Kidney capillary endothelial cell (primary cell): Measurements from ENCODE around the gene TXNDC11.
A peak's percentile ranks its signal among the peaks of the same experiment; 100 is the strongest.
"Not testable (repeated sequence)": the region's sequence is repeated elsewhere in the genome, so short reads cannot be mapped to it uniquely, and the experiment has no call there.

ENCODE experiments used
- DNase-seq: peaks from one replicate; pipeline ENCODE4 v3.0.0-alpha.2; 2018; ENCODE audit warnings: low spot score

The TXNDC11 gene, protein sequence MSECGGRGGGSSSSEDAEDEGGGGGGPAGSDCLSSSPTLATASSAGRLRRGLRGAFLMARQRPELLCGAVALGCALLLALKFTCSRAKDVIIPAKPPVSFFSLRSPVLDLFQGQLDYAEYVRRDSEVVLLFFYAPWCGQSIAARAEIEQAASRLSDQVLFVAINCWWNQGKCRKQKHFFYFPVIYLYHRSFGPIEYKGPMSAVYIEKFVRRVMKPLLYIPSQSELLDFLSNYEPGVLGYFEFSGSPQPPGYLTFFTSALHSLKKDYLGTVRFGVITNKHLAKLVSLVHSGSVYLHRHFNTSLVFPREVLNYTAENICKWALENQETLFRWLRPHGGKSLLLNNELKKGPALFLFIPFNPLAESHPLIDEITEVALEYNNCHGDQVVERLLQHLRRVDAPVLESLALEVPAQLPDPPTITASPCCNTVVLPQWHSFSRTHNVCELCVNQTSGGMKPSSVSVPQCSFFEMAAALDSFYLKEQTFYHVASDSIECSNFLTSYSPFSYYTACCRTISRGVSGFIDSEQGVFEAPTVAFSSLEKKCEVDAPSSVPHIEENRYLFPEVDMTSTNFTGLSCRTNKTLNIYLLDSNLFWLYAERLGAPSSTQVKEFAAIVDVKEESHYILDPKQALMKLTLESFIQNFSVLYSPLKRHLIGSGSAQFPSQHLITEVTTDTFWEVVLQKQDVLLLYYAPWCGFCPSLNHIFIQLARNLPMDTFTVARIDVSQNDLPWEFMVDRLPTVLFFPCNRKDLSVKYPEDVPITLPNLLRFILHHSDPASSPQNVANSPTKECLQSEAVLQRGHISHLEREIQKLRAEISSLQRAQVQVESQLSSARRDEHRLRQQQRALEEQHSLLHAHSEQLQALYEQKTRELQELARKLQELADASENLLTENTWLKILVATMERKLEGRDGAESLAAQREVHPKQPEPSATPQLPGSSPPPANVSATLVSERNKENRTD

GRCh38 chr16:11742536-11743307 is at the start of gene TXNDC11:
Gene TXNDC11 (minus strand): TSS chr16:11742857. CDS start chr16:11742730, 127 bp downstream.
- DNase-seq: peak; percentile 93

DNA sequence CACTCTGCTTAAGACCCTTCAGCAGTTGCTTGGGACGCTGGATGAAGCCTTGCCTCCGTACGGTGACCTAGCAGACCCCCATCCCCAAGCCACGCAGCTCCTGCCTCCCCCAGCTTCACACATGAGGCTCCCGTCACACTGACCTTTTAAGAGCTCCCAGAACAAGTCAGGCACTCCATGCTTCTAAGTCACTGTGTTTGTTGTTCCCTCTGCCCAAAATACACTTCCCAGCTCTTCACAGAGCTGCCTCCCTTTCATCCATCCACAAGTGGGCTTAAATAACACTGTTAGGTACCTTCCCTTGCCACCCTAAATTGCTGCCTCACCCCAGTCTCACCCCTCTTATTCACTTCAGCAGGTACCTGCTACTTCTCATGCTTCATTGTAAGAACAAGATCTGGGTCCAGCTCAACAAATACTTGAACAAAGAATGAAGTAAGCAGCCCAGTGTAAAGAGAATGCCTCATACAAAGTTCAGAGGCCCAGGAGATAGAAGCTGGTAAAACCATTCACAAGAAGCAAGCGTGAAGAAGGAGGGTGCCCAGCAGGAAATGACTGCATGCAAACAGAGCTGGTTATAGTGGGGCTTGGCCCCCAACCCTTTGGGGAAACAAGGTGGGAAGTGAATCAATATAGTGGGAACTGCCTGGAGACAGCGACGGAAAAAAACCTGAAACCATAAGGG is 48.6 kb upstream of the TXNDC11 start:
- DNase-seq: no peak

DNA sequence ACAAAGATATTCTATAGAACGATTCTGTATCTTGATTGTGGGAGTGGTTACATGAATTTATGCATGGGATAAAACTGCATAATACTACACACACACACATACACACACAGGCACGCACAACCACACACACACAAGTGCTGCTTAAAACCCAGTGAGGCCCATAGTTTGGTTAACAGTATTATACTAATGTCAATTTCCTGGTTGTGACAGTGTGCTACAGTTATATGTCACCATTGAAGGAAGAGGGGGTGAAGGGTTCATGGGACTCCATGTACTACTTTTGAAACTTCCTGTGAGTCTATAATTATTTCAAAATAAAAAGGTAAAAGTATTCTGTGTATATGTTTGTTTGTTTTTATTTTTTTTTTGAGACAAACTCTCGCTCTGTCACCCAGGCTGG is 46.3 kb upstream of the TXNDC11 start:
- no peak for DNase-seq

DNA sequence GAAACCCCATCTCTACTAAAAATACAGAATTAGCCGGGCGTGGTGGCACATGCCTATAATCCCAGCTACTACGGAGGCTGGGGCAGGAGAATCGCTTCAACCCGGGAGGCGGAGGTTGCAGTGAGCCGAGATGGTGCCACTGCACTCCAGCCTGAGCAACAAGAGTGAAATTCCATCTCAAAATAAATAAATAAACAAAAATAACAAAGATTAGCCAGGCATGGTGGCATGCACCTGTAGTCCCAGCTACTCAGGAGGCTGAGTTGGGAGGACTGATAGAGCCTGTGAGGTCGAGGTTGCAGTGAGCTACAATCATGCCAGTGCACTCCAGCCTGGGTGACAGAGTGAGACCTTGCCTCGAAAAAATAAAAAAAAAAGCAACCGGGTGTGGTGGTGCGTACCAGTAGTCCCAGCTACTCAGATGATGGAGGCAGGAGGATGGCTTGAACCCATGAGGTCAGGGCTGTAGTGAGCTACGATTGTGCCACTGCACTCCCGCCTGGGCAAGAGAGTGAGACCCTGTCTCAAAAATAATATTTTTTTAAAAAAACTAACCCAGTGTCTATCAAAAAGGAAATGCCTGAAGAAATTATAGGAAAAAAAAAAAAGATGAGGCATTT is 42.4 kb upstream of the TXNDC11 start:
- not testable (repeated sequence) for DNase-seq

DNA sequence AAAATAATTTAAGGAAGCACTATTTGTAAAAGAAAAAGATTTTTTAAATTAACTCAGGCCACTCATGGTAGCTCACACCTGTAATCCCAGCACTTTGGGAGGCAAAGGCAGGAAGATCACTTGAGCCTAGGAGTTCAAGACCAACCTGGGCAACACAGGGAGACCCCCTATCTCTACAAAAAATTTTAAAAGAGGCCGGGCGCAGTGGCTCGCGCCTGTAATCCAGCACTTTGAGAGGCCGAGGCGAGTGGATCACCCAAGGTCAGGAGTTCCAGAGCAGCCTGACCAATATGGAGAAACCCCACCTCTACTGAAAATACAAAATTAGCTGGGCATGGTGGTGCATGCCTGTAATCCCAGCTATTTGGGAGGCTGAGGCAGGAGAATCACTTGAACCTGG is 41.7 kb upstream of the TXNDC11 start:
- not testable (repeated sequence) for DNase-seq

DNA sequence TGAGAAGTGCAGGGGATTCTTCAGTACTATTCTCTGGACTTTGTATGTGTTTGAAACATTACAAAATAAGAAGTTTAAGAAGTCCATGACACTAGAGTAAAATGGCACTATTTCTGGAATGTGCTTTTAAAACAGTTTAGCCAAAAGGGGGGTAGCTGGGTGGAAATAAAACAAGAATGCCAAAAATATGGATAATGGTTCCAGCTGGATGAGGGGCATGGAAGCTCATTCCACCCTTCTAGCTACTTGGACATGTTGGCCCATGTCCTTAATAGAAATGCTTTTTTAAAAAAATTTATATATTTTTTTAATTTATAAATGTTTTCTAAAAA is 41.3 kb upstream of the TXNDC11 start:
- no peak for DNase-seq

DNA sequence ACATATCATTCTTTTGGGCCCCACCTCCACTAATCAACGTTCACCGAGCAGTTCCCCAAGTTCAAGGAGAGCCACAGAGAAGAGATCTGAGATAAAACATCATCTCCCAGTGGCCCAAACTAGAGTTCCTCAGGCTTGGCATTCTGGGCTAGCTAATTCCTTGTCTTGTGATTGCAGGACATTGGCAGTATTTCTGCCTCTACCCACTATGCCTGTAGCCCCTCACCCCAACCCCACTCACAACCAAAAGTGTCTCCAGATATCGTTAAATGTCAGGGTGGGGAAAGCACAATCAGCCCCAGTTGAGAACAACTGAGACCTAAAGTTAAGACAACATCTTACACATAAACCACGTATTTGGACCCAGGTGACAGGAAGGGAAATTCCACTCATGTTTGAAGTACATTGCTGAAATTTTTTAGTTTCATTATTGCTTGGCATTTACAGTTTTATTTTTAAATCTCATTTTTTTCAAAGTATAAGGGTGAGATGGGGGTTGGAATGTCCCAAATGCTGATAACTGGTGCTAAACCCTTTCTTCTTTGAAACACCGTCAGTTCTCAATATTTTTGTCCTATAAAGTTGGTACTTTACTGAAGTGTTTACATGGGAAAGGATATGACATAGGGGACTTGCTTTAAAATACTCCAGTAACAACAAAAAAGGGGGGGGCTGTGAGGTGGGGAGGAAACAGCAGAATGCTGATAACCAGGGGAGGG is 40.8 kb upstream of the TXNDC11 start:
- peak; percentile 42 for DNase-seq

GRCh38 chr16:11781773-11782172 is 39.1 kb upstream of the TXNDC11 start:
- DNase-seq: no peak

DNA sequence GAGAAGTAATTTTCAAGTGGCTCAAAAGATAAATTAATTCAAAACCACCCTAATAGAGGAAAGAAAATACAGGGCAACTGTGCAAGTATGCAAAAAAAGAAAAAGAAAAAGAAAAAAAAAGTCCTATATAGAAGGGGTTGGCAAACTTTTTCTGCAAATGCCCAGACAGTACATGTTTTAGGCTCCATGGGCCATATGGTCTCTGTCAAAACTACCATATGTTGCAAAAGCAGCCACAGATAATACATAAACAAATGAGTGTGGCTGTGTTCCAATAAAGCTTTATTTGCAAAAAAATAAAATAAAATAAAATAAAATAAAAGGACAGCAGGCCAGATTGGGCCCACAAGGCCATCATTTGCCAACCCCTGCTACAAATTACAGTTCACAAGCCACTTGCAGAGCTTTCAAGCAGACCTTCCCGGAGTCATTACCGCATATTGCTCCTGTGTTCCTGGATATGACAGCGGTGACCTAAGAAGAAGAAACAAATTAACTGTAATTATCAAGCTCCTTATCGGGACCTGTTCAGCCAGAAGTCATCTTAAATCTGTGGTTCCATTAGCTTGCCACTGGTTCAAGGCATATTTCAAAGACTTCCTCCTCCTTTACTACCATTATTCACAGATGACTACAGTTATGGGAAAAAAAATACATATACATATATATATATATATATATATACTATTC is 38.5 kb upstream of the TXNDC11 start:
- DNase-seq: no peak

DNA sequence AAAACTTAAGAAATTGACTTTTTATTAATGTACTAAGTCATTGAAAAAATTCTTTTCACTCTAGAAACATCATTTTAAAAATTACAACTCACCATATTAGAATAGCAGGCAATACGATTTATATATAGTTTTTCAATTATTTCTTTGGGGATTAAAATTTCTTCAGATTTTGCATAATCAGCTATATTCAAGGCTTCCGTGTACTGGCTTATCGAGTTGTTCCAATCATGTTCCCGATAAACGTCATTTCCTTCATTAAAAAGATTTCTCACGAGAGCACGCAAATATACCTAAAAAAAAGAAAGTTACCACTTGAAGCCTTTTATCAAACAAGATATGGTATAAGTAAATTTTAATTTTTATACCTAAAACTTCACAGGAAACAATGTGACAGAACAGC is 36.4 kb upstream of the TXNDC11 start:
- DNase-seq: no peak

DNA sequence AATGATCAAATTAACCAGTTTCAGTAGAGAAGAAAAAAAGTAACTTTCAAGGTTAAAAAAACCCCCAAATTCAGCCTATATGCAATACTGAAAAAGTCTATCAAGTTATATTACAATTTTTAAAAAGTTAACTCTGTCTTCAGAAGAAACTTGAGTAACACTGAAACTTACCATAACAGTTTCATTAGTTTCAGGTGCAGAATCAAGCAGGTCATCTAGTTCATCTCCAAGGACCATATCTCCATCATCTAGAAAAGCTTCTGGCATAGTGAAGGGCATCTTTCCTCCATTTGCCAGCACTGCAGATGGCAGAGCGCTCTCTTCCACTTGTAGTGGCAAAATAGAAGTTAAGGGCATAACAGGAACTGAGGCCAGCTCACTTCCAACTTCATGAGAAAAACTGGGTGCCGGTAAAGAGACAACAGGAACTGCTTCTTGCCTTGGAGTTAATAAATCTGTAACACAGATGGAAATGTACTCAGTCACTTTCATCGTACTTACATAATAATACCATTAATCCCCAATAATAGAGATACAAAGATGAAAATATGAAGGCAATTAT is 31.5 kb upstream of the TXNDC11 start:
- DNase-seq: no peak

DNA sequence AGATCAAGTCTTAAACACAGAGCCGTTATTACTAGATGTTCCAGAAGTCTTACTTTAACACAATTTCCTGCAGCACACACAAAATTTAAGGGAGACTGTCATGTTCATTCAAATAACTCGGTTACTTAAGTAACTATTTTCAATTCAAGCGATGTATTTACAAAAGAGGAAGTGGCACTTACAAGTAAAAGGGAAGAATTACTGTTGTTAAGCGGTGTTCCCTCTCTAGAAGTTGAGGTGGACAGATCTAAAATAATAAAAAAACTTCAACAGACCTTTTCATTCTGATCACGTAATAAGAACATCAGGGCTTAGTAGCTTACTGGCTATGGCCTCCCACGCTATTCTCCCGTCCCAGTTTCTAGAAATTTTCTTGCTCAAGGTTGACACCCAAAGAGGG is 26.2 kb upstream of the TXNDC11 start:
- no peak for DNase-seq

- no peak for DNase-seq
Measured at GRCh38 chr16:11762431-11762830, 19.8 kb upstream of the TXNDC11 start.

DNA sequence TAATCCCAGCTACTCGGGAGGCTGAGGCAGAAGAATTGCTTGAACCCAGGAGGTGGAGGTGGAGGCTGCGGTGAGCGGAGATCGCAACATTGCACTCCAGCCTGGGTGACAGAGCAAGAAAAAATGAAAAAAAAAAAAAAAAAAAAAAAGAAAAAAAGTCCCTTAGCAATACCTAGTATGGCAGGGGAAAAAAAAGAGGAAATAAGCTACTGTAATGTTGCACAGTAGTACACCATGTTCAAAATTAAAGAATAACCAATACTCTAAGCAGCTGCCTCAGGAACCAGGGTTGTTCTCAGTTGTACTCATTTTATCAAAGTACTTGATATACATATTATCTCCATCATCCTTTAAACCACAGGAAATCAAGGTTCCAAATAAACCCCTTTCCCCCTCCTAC is 17.3 kb upstream of the TXNDC11 start:
- no peak for DNase-seq

GRCh38 chr16:11759163-11759834 is 16.6 kb upstream of the TXNDC11 start:
- DNase-seq: no peak

- no peak for DNase-seq
Measured at GRCh38 chr16:11757671-11758545, 15.3 kb upstream of the TXNDC11 start.

- no peak for DNase-seq
Measured at GRCh38 chr16:11756248-11756647, 13.6 kb upstream of the TXNDC11 start.
